DOHH2 (cell line): ENCODE results near the gene RNU6-7.

ENCODE experiments used
- CTCF ChIP-seq: fragments of 200-600 bp; sonication (generic); IDR thresholded peaks from one replicate; pipeline ENCODE4 v1.5.1; 2014; ENCODE audit warnings: antibody characterized with exemption, mild to moderate bottlenecking, low read depth, low read length; ENCODE audit not compliant: poor library complexity, severe bottlenecking
- EZH2phosphoT487 ChIP-seq: fragments of 200-600 bp; sonication (generic); IDR thresholded peaks from 2 replicates; pipeline ENCODE4 v1.6.1; 2017; ENCODE audit warnings: borderline replicate concordance, mild to moderate bottlenecking, antibody characterized with exemption, low read length, moderate library complexity, mixed read lengths

GRCh38 chr14:32230695-32231280, 28.9 kb downstream of the RNU6-7 start:
- TF ChIP-seq CTCF: no peak
- no peak for TF ChIP-seq EZH2phosphoT487
